HG03108 (cell line): Measurements from ENCODE around the gene ZNF555.

Experiments used
- ATAC-seq: cut with Tn5 transposase; IDR thresholded peaks from one replicate; pipeline ENCODE4 v1.9.1; 2021; ENCODE audit warnings: moderate library complexity; ENCODE audit not compliant: unreplicated experiment

Gene ZNF555

GRCh38 chr19:2822846-2823245 is 18.4 kb upstream of the ZNF555 start:
- ATAC-seq, result no peak

GRCh38 chr19:2823646-2824045 is 17.6 kb upstream of the ZNF555 start:
- no peak for ATAC-seq

GRCh38 chr19:2824129-2824528 is 17.1 kb upstream of the ZNF555 start:
- no peak for ATAC-seq

- ATAC-seq, result no peak
Observed at GRCh38 chr19:2827022-2827421, 14.3 kb upstream of the ZNF555 start.

GRCh38 chr19:2827840-2828489 is 13.3 kb upstream of the ZNF555 start:
- ATAC-seq, result no peak

GRCh38 chr19:2834294-2834871 is 6.9 kb upstream of the ZNF555 start:
- no peak for ATAC-seq

- ATAC-seq, result no peak
Observed at GRCh38 chr19:2837430-2837829, 3.8 kb upstream of the ZNF555 start.

- peak; percentile 9 for ATAC-seq
Observed at GRCh38 chr19:2841855-2842574, 740 bp downstream of the ZNF555 start.

GRCh38 chr19:2845107-2845506 is 3.8 kb downstream of the ZNF555 start:
- ATAC-seq, result no peak

- ATAC-seq, result no peak
Observed at GRCh38 chr19:2846180-2846894, 5.1 kb downstream of the ZNF555 start.

GRCh38 chr19:2847507-2847906 is 6.2 kb downstream of the ZNF555 start:
- ATAC-seq, result no peak

GRCh38 chr19:2848616-2849015 is 7.3 kb downstream of the ZNF555 start:
- no peak for ATAC-seq

GRCh38 chr19:2850256-2850925 is 9.1 kb downstream of the ZNF555 start:
- ATAC-seq, result no peak

- ATAC-seq, result no peak
Observed at GRCh38 chr19:2852598-2852997, 11.3 kb downstream of the ZNF555 start.

- no peak for ATAC-seq
Observed at GRCh38 chr19:2853015-2853606, 11.8 kb downstream of the ZNF555 start.

GRCh38 chr19:2854849-2855248 is 13.6 kb downstream of the ZNF555 start:
- ATAC-seq, result no peak

- ATAC-seq, result no peak
Observed at GRCh38 chr19:2856457-2857050, 15.3 kb downstream of the ZNF555 start.

- ATAC-seq, result no peak
Observed at GRCh38 chr19:2858864-2859263, 17.6 kb downstream of the ZNF555 start.

- ATAC-seq, result no peak
Observed at GRCh38 chr19:2863816-2864215, 22.5 kb downstream of the ZNF555 start.

GRCh38 chr19:2865334-2866100 is 24.2 kb downstream of the ZNF555 start:
- no peak for ATAC-seq
